NCI-H1694 treated with DMSO at 0.1 percent for 48 hours (cell line): ENCODE data around the gene ARFGEF2.
"Not testable (repeated sequence)": the region's sequence is repeated elsewhere in the genome, so short reads cannot be mapped to it uniquely, and the experiment has no call there.

Source experiments
- DNase-seq: peaks from one replicate; lab custom pipeline; 2025; lab: John Stamatoyannopoulos, UW

The ARFGEF2 gene

DNA sequence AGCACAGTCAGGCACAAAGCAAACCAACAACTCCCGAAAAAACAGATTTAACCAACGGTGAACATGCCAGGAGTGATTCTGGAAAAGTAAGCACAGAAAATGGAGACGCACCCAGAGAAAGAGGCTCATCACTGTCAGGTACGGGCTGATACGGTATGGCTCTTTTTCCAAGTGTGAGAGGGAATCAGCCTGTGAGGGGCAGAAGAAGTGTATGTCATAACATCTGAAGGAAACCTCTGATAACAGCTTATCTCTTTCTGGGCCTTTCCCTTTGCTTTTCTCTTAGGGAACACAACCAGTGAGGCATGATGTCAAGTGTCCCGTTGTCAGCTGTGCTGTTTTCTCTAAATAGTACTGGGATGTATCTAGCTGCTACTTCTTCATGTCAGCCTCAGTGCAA lies 32.1 kb downstream of the ARFGEF2 start:
- DNase-seq: no peak

DNA sequence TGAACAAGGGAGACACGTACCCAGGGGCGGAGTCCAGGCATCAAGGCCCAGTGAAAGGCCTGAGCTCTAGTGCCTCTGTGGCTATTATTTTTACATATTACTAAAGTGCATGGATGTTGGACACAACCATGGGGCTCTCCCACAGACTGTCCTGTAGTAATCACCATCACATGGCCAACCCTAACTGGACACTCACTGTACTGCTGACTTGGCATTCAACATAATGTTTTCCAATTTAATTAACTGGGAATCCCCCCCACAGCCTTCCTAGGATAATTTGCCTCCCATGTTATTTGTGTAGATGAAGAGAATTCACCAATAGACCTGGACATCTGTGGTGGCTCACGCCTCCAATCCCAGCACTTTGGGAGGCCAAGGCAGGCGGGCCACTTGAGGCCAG lies 34.5 kb downstream of the ARFGEF2 start:
- no peak for DNase-seq

DNA sequence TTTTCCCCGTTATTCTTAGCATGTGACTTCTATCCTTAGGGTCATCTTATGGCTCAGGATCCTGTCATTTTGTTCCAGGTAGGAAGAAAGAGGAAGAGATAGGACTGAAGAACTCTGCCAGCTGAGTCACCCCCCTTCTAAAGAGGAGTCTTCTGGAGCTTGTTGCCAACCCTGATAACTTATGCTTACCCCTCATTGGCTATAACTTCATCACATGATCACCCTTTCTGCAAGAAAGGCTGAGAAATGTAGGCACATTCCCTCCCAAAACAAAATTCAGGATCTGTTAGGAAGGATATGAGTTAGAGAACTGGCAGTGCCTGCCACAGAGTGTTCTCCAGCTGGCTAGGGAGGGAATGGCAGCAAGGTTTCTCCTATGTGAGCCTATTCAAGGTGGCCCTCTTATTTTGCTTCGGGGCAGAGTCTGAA lies 35.6 kb downstream of the ARFGEF2 start:
- no peak for DNase-seq

DNA sequence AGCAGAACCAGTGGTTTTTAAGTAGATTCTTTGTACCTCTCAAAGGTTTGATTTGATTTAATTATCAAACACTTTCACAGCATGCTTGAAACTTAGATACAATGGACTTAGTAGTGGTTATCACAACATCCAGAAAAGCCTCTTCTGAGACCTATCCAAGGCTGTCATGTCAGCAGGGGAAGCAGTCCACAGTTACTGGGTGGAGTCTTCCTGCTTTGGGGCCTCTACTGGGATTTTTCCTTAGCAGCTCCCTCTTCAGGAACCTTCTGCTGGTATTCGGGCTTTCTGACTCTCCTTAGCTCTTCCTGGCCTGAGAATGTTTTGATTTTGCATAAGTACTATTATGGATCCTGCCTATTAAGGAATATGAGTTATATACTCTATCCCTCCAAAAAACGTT lies 36.0 kb downstream of the ARFGEF2 start:
- no peak for DNase-seq

DNA sequence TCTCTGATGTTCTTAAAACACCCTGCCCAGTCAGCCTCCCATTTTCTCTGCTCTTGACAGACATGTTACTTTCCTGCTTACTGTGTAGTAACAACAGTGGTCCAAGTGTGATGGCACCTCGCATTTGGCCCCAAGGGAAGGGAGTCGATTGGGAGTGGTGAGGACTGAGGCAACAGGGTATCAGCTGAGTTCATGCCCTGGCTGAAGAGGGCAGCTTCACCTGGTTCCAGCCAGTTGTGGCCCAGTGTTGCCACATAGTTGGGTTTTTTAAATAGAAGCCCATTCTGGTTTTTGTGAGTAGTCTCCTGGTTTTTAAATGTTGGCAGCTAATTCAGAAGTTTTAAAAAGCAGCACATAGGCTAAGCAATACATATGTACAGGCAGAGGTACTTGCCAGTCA lies 37.2 kb downstream of the ARFGEF2 start:
- DNase-seq: no peak

DNA sequence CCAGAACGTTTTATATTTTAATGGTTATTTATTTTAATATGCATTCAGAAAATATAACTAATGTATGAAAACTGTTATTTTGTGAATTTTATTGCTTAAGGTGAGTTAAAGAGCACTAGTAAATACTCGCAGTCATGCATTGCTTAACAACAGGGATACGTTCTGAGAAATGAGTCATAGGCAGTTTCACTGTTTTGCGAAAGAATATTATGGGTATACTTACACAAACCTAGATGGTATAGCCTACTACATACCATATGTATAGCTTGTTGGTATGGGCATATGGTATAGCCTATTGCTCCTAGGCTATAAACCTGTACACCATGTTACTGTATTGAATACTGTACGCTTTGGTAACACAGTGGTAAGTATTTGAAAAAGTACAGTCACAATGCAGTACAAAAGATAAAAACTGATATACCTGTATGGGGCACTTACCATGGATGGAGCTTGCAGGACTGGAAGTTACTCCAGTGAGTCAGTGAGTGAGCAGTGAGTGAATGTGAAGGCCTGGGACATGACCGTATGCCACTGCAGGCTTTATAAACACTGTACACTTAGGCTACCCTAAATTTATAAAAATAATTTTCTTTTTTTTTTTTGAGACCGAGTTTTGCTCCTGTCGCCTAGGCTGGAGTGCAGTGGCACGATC lies 38.5 kb downstream of the ARFGEF2 start:
- DNase-seq: no peak

DNA sequence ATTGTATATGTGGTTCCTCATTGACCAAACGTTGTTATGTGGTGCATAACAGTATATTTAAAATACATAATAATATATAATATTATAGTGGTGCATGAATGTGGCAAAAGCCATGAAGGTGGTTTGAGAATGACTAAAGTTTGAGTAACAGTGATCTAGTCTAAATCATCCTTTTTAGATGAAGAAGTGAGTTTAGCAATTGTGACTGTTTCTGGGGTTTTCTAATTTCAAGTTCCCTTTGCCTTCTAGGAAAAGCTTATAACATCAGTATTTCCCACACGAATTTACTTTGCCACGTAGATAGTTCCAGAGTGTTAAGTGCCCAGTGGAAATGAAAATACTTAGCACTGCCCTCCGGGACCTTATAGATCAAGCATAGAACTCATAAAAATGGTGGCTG lies 40.9 kb downstream of the ARFGEF2 start:
- DNase-seq: no peak

DNA sequence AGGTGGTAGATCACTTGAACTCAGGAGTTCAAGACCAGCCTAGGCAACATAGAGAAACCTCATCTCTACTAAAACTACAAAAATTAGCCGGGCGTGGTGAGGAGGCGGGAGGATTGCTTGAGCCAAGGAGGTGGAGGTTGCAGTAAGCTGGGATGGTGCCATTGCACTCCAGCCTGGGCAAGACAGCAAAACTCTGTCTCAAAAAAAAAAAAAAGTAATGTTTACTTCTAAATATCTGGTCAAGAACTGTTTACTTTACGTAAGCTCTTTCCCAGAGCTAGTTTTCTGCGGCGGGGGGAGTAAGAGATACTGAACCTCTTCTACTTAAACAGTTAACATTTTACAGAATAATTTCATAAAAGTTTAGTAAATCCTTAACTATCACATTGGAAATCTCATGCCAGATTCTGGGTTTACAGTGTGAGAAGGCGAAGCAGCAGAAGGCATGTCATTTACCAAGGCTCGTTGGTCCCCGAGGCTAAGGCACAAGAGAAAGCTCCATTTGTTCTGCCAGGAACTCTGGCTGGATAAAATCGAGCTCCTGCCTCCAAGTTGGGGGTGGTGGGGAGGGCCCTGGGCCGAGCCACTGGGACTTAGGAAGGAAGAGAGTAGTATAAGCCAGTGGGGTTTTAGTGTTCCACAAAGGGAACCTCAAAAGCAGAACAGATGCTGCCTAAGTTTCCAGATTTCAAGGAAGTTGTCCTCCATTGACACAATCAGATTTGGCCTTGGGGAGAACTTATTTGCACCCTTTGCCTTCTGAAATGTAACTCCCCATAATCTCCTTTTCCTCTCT lies 41.7 kb downstream of the ARFGEF2 start:
- no peak for DNase-seq

DNA sequence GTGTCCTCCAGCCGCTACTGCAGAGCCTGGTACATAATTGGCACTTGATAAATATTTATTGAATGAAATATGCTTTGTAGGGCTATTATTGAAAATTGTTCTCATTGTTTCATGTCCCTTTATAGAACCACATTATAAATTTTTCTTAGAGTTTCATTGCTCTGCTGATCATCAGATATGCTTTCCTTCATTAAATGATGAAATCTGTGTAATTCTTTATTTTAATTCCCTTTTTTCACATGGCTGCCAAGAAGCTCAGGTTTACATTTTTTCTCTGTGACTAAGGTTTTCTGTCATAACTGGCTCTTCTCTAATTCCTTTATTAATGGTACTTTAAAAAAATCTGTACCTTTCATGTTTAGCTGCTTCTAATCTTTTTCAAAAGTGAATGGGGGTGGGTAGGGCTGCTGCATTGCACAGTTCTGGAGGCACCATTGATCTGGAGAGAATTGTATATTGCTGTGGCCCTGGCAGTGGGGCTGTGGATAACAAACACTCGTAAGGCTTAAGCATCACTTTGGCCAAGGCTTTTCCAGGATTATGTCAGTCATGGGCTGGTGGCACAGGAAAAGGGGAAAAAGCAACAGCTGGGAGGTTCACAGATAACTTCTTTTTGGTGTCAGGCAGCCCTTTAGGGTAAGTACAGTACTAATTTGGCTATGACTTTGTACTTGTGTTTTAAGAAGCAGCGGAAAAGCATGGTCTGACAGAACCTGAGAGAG lies 43.8 kb downstream of the ARFGEF2 start:
- no peak for DNase-seq

DNA sequence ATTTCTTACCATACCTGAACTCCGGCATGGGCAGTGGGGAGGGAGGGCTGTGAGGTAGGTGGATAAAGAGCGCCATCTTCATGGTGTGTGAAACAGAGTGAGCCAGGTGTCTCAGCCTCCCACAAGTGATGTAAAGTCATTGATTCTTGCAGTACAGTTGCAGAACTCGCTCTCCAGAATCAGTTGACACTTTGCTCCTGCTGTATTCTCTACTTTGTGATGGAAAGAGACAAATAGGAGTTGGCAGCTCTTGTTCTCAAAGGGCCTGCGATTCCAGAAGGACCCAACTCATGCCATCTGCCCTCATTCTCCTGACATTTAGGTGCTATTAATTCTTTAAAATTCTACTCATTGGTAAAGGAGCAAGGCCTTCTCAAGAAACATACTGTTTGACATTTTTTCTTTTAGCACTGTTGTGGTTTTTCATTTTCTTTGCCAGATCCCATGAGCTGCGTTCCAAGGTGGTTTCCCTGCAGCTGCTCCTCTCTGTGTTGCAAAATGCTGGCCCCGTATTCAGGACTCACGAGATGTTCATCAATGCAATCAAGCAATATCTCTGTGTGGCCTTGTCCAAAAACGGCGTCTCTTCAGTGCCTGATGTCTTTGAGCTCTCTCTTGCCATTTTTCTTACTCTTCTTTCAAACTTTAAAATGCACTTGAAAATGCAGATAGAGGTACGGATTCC lies 49.3 kb downstream of the ARFGEF2 start:
- no peak for DNase-seq

DNA sequence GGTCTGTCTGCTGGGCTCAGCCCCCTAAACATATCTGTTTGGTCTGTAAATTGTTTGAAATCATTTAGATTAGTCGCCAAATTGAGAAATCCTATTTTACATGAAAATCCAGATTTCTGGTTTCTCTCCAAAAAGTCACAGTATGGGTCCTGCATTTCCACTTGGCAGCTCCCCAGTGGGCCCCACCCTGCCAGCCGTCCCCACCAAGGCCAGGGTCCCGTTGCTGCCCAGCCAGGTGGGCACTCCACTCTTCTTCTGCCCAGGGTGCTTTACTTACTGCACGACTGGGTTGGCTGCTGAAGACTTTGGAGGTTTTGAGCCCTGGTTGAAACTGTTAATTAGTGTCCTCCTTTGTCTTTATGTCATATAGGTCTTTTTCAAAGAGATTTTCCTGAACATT lies 50.4 kb downstream of the ARFGEF2 start:
- no peak for DNase-seq

DNA sequence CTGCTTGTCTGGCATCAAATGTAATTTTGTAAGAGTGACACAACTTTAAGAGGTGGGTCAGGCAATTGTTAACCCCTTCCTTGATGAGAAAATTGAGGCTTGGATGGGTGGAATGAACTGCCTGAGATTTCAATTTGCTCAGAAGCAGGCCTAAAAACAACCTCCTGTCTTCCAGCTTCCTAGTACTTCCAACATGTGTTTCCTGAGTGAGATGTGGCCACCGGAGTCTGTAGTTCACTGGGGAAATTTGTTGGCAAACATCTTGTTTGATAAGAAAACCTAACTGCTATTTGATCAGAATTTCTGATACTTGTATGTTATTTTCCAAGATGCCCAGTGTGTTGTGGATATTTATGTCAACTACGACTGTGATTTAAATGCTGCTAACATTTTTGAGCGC lies 51.3 kb downstream of the ARFGEF2 start:
- no peak for DNase-seq

DNA sequence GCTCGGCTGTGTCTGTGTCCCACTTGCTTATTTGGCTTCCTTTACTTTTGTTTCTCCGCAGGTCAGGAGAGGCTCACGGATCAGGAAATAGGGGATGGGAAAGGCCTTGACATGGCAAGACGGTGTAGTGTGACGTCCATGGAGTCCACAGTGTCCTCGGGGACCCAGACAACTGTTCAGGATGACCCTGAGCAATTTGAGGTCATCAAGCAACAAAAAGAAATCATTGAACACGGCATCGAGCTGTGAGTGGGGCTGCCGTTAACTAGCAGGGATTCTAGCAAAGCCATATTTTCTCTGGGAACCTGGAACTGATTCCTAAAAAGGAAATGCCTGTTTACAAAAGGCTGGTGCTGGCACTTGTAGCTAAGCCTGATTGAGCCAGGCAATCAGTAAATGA lies 54.4 kb downstream of the ARFGEF2 start:
- no peak for DNase-seq

DNA sequence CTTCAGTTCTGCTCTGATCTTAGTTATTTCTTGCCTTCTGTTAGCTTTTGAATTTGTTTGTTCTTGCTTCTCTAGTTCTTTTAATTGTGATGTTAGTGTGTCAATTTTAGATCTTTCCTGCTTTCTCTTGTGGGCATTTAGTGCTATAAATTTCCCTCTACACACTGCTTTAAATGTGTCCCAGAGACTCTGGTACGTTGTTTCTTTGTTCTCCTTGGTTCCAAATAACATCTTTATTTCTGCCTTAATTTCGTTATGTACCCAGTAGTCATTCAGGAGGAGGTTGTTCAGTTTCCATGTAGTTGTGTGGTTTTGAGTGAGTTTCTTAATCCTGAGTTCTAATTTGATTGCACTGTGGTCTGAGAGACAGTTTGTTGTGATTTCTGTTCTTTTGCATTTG lies 58.5 kb downstream of the ARFGEF2 start:
- DNase-seq: not testable (repeated sequence)

DNA sequence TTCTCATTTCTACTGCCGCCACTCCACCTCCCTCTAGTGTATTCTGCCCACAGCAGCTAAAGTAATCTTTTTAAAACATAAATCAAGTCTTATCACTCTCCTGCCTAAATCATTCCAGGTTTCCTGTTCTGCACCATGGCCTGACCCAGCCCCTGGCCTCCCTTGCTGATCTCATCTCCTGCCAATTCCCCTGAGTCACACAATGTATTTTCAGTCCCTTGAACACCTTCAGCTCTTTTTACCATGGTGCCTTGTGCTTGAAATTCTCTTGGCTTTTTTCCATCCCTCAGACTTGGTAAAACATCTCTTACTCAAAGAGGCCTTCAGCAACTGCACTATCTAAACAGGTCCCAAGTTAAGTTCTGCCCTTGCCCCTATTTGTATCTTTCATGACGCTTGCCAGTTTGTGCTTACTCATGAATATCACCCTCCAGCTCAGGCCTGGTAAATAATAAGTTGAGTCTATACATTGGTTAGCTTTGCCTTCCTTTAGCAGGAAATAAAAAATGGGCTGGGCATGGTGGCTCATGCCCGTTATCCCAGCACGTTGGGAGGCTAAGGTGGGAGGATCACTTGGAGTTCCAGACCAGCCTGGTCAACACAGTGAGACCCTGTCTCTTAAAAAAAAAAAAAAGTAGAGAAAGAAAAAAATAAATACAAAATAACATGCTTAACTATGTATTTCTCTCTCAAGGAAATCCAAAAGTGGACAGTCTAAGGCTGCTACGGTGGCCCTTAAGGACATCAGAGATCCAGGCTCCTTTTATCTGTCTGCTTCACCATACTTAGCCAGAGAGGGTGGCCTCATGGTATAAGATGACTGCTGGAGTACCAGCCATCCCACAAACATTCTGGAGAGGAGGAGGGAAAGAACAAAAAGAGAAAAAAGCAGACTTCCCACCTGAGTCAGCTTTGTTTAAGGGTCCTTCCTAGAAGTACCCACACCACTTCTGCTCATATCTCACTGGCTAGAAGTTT lies 62.2 kb downstream of the ARFGEF2 start:
- DNase-seq: no peak

DNA sequence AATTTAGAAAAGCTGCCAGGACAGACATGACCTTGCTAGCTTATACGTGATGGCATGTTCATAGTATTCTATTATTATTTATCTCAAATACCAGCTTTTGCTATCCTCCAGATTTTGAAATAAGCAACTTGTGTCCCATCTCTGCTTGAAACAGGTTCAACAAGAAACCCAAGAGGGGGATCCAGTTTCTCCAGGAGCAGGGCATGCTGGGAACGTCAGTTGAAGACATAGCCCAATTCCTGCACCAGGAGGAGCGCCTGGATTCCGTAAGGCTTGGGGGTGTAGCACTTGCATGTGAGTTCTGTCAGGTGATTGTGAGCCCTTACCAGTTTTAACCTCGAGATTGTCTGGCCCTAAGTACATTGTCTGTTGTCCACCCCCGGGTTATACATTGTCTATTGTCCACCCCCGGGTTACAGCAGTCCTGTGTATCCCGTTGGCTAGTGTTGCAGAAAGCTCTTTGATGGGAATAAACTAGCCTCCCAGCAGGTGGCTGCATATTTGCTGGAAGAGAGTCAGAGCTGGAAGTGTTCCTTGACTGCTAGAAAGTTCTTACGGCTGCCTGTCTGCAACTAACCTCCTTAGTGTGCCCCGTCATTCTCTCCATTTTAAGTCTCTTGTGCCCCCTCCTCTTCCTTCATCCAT lies 63.2 kb downstream of the ARFGEF2 start:
- DNase-seq: no peak

DNA sequence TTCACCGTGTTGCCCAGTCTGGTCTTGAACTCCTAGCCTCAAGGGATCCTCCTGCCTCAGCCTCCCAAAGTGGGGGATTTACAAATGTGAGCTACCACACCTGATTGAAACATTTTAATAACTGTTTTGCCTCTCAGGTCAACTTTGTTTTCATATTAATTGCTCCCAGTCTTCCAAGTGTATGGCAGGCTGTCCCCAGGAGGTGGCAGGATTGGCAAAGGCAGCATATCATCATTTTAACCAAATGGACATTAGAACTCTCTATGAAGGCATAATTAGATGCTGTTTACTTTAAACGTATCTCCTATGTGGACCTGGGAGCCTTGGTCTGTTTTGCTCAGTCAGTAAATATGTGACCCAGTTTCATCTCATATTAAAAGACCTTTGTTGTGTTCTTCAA lies 65.4 kb downstream of the ARFGEF2 start:
- peak; percentile 6 for DNase-seq

DNA sequence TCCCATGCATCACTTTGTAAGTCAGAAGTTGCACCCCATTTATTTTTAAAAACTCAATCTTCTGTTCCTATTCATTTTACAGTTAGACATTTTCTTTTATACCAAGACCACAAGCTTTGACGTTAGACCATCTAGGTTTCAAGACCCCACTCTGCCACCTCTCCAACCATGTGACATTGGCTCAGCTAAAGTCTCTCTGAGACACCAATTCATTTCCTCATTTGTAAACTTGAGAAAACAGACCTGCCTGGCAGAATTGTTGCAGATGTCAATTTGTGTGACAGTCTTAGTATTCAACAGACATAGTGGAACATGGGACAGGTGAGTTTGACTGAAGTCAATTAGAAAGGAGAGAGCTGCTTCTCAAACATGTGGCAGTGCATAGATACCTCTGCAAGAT lies 69.0 kb downstream of the ARFGEF2 start:
- no peak for DNase-seq

DNA sequence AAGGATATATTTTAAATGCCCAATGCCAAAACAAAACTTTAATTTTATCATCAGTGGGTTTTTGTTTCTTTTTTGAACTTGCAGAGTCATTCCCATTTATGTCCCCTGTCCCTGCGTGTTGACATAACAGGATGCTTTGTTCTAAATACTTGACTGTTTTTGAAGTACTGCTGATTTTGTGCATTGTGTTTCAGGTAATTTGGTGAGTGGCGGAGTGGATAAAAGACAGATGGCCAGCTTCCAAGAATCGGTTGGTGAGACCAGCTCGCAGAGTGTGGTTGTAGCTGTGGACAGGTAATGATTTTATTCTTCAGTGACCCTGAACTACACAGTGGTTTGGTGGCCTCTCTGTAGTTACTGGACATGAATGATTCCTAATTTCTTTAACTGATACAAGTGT lies 74.1 kb downstream of the ARFGEF2 start:
- DNase-seq: no peak

DNA sequence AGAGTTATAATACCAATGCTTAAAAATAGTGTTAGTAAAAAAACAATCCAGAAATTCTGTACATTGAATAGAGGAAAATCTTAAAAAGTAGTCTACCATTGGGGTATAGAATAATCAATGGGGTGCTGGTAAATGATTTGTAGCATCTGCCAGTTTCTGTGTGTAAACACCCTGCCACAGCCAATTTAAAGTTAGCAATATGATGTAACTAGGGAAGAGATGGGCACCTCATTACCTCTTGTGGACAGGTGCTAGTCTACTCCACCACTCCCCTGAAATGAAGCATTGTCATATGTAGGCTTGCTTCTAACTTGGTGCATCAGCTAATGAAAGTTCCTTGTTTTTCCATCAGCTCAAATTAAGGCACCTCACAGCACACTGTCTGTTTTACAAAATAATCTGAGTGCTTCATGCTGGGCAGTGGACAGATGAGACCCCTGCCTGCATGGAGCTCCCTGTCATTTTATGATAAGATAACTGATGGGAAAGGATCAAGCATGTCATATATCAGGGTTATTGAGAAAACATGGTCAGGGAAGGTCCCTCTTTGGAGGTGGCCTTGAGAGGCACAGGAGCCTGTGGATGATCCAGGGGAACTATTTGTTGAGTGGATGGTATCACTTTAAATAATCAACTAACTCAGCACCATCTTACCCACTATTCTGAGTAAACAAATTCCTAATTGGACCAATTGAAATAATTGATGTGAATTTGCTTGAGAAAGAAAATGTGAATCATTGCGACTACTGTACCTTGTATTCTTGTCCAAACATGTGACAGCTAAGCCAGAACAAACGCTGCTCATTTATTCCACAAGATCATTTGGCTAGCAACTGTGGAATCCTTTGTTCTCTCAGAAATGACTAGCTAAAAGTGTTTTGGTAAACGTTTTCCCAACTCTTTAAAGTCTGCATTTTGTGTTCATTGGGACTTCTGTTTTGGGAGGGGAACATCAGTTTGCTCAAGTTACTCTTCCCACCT lies 78.7 kb downstream of the ARFGEF2 start:
- no peak for DNase-seq
